ENCODE measurements around the gene ALDH1A2.
"Not testable (repeated sequence)": the region's sequence is repeated elsewhere in the genome, so short reads cannot be mapped to it uniquely, and the experiment has no call there.

Gene ALDH1A2

DNA sequence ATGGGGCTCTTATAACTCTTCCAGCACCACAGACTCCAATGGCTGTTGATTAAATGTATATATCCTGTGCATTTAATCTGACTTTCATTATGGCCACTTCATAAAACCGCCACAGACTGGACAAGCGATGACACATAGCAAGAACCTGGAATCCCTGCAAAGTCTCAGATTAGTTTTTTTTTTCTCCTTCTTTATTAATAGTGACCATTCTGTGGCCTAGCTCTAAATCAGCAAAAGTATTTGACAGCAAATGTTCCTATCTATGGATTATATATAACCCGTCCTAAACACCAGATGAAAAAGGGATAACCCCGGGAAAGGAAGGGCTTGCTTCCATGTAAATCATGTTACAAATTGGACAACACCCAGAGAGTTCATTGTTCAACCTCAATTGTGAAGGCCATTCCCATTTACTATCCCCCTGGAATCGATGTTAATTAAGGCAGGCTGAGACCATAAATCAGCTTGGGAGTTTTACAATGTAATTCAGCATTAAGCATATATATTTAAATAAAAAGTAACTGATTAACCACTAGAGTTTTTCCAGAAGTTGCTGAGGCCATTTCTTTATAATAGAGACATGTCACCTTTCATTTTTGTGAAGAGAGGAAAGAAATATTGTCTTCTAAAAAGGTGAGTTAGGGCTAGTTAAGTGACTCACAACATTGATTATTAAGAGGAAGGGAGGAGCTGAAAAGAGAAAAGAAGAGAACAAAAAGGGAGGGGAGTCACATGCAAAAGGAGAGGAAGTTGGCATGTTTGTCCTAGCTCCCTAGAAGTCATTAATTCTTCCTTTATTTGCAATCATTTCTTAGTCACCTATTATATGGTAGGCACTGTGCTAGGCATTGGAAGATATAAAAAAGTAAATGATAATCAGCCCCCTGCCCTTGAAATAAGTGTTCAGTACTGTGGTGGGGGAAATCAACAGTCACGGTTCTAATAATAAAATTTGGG, 26.2 kb downstream of the ALDH1A2 start:
- TF ChIP-seq CTCF (IDR thresholded peaks at IDR 0.05; ENCODE audit: low read depth, low read length), result no peak
- Histone ChIP-seq H3K9me3 (ENCODE audit: severe bottlenecking) (no peaks in the 10 kb centered on the region), H3K36me3 (no peaks in the 10 kb centered on the region), H3K27ac (no peak overlapping the region), H3K27me3 (ENCODE audit: insufficient read depth, low read depth, severe bottlenecking) (no peaks in the 10 kb centered on the region), H3K4me3 (ENCODE audit: low read depth, low read length) (no peak overlapping the region)
- DNase-seq, result no peak

GRCh38 chr15:58038426-58039078, 27.0 kb downstream of the ALDH1A2 start:
- no peaks in the 10 kb centered on the region for H3K36me3 ChIP-seq
- no peaks in the 10 kb centered on the region for H3K9me3 ChIP-seq (ENCODE audit: severe bottlenecking)
- H3K4me3 ChIP-seq (ENCODE audit: low read depth, low read length), result no peak overlapping the region
- H3K27ac ChIP-seq, result no peak overlapping the region
- TF ChIP-seq CTCF (IDR thresholded peaks at IDR 0.05; ENCODE audit: low read depth, low read length), result no peak
- no peaks in the 10 kb centered on the region for H3K27me3 ChIP-seq (ENCODE audit: insufficient read depth, low read depth, severe bottlenecking)
- DNase-seq, result no peak

DNA sequence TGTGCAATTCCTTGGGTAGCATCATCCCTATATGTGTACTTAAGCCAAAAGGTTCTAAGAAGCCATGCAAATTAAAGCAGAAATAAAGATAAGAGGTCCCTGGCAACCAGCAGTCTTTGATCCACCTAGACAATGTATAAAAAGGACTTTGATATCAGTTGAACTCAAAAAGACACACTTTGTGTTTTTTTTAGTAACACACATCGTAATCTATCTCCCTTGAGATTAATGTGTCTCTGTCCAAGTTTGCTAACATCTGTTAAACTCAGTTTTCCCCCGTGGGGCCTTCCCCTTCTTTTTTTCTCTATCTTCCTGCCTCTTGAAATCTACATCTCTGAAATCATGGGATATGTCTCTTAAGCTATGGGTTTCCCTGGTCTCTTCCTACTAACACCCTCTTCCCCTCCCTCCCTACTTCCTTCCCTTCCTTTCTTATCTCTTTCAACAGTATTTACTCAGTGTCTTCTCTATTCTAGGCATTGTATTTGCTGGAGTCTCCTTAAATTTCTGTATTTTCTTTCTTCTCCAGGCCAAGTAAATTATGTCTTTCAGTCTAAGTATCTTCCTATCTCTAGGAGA, 27.7 kb downstream of the ALDH1A2 start:
- H3K27me3 ChIP-seq (ENCODE audit: insufficient read depth, low read depth, severe bottlenecking), result no peaks in the 10 kb centered on the region
- H3K9me3 ChIP-seq (ENCODE audit: severe bottlenecking), result no peaks in the 10 kb centered on the region
- no peaks in the 10 kb centered on the region for H3K36me3 ChIP-seq
- no peak overlapping the region for H3K4me3 ChIP-seq (ENCODE audit: low read depth, low read length)
- DNase-seq, result no peak
- no peak for TF ChIP-seq CTCF (IDR thresholded peaks at IDR 0.05; ENCODE audit: low read depth, low read length)
- no peak overlapping the region for H3K27ac ChIP-seq

- no peak for TF ChIP-seq CTCF (IDR thresholded peaks at IDR 0.05; ENCODE audit: low read depth, low read length)
- Histone ChIP-seq H3K36me3 (no peaks in the 10 kb centered on the region), H3K27ac (no peak overlapping the region), H3K27me3 (ENCODE audit: insufficient read depth, low read depth, severe bottlenecking) (no peaks in the 10 kb centered on the region), H3K4me3 (ENCODE audit: low read depth, low read length) (no peak overlapping the region), H3K9me3 (ENCODE audit: severe bottlenecking) (no peaks in the 10 kb centered on the region)
- no peak for DNase-seq
These were observed 28.9 kb downstream of the ALDH1A2 start for GRCh38 chr15:58036579-58036978.

GRCh38 chr15:58028392-58028791, 37.1 kb downstream of the ALDH1A2 start:
- DNase-seq; H3K36me3 ChIP-seq; H3K27me3 ChIP-seq (ENCODE audit: insufficient read depth, low read depth, severe bottlenecking); H3K27ac ChIP-seq; H3K4me3 ChIP-seq (ENCODE audit: low read depth, low read length): not testable (repeated sequence)
- H3K9me3 ChIP-seq (ENCODE audit: severe bottlenecking), result peaks cover 15% of the 10 kb centered on the region

DNA sequence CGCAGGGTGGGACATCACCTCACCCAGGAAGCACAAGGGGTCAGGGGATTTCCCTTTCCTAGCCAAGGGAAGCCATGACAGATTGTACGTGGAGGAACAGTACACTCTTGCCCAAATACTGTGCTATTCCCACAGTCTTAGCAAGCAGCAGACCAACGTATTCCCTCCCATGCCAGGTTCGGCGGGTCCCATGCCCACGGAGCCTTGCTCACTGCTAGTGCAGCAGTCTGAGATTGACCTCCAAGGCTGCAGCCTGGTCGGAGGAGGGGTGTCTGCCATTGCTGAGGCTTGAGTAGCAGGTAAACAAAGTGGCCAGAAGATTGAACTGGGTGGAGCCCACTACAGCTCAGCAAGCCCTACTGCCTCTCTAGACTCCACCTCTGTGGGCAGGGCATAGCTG, 39.0 kb downstream of the ALDH1A2 start:
- TF ChIP-seq CTCF (IDR thresholded peaks at IDR 0.05; ENCODE audit: low read depth, low read length), result no peak
- no peak overlapping the region for H3K27ac ChIP-seq
- peaks cover 15% of the 10 kb centered on the region for H3K9me3 ChIP-seq (ENCODE audit: severe bottlenecking)
- no peaks in the 10 kb centered on the region for H3K27me3 ChIP-seq (ENCODE audit: insufficient read depth, low read depth, severe bottlenecking)
- H3K36me3 ChIP-seq, result no peaks in the 10 kb centered on the region
- H3K4me3 ChIP-seq (ENCODE audit: low read depth, low read length), result no peak overlapping the region
- no peak for DNase-seq
